BJ (cell line): ENCODE measurements around the gene NT5C1B. TPM values are rescaled to one million over a fixed set of nuclear protein-coding genes. Genes with fewer than 3 reads are reported as not detected.
"Not testable (repeated sequence)": the region's sequence is repeated elsewhere in the genome, so short reads cannot be mapped to it uniquely, and the experiment has no call there.

Source experiments
- CTCF ChIA-PET: fragments of 350-600 bp; formaldehyde crosslinking; extraction: SDS; loops from one replicate; lab custom pipeline; 2021; ENCODE audit warnings: antibody characterized with exemption, inconsistent platforms; lab: Yijun Ruan, JAX
- POLR2A ChIA-PET: fragments of 300-600 bp; sonication (Branson Sonifier 250); formaldehyde crosslinking; extraction: SDS; loops from one replicate; lab custom pipeline; 2021; ENCODE audit warnings: antibody characterized with exemption; lab: Charles Lee
- DNase-seq: peaks from one replicate; pipeline ENCODE4 v3.0.0-alpha.2; 2011; ENCODE audit warnings: low read depth
- H3K27me3 ChIP-seq: 2 replicates; pipeline ENCODE4 v1.6.0; 2011; ENCODE audit warnings: low read length; ENCODE audit not compliant: control insufficient read depth, insufficient read depth
- H3K36me3 ChIP-seq: 2 replicates; pipeline ENCODE4 v1.5.1; 2011; ENCODE audit warnings: low read length; ENCODE audit not compliant: control insufficient read depth, insufficient read depth
- H3K4me3 ChIP-seq: 2 replicates; pipeline ENCODE4 v1.5.1; 2011; ENCODE audit warnings: low read depth, mild to moderate bottlenecking, control low read depth, low read length
- polyA minus RNA-seq: library from RNA; depleted of rRNA, polyadenylated mRNA; stranded (reverse); fragments of >200 nt; gene quantifications from 2 replicates; pipeline ENCODE4 v1.2.3, GENCODE V29; 2011; rRNA and poly(A)+ RNA removed
- polyA plus RNA-seq: library from polyadenylated mRNA; depleted of rRNA; stranded (reverse); fragments of >200 nt; gene quantifications from 2 replicates; pipeline ENCODE4 v1.2.3, GENCODE V29; 2011; rRNA removed
- TF ChIP-seq, protein P1 (sequence below): IDR thresholded peaks from 2 replicates; pipeline ENCODE4 v1.5.1; 2011; ENCODE audit warnings: low read depth, mild to moderate bottlenecking, control low read depth, inconsistent platforms, low read length, moderate library complexity; ENCODE audit not compliant: insufficient read depth

The NT5C1B gene
- not detected in 2 replicates for polyA plus RNA-seq
- polyA minus RNA-seq: not detected in 2 replicates

DNA sequence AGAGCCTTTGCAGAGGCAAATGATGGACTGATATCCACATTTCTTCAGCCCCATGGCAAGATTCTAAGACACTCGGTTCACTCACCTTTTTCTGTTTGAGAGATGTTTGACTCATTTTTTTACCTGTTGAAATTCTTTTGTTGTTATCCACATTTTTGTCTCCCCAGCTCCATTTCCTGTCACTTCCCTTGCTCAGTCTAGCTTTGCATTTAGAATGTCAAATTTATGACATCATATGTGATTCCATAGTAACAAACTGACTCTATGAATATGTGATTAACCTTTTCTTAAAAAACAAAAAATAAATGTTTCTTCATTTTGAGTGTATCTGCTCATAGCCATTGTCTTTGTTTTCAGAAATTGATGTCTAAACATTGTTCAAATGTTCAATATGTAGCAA, at the start of gene NT5C1B:
Gene NT5C1B (minus strand): TSS at position 216 of the 400 bp plus-strand sequence. CDS start 101 bp downstream, at position 115.
- POLR2A ChIA-PET: no interaction called here
- CTCF ChIA-PET: no interaction called here
- Histone ChIP-seq H3K4me3 (no peak within 1 kb of the TSS), H3K36me3 (no peaks in the 10 kb centered on the region; the same call in 1 of the 2 replicates), H3K27me3 (no peaks in the 10 kb centered on the region)
- TF ChIP-seq, protein P1, sequence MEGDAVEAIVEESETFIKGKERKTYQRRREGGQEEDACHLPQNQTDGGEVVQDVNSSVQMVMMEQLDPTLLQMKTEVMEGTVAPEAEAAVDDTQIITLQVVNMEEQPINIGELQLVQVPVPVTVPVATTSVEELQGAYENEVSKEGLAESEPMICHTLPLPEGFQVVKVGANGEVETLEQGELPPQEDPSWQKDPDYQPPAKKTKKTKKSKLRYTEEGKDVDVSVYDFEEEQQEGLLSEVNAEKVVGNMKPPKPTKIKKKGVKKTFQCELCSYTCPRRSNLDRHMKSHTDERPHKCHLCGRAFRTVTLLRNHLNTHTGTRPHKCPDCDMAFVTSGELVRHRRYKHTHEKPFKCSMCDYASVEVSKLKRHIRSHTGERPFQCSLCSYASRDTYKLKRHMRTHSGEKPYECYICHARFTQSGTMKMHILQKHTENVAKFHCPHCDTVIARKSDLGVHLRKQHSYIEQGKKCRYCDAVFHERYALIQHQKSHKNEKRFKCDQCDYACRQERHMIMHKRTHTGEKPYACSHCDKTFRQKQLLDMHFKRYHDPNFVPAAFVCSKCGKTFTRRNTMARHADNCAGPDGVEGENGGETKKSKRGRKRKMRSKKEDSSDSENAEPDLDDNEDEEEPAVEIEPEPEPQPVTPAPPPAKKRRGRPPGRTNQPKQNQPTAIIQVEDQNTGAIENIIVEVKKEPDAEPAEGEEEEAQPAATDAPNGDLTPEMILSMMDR: no peak
- no peak for DNase-seq

DNA sequence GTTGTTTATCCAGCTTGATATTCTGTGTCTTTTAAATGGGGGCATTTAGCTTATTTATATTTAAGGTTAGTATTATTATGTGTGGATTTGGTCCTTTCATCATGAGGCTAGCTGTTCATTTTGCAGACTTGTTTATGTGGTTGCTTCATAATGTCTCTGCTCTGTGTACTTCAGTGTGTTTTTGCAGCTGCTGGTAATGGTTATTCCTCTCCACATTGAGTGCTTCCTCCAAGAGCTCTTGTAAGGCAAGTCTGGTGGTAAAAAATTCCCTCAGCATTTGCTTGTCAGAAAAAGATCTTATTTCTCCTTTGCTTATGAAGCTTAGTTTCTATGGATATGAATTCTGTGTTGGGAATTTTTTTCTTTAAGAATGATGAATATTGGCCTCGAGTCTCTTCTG, 47.8 kb upstream of the NT5C1B start:
- ChIA-PET CTCF (no interaction called here), POLR2A (no interaction called here)
- TF ChIP-seq, protein P1: no peak
- no peak for DNase-seq
- Histone ChIP-seq H3K4me3 (no peak overlapping the region), H3K27me3 (no peaks in the 10 kb centered on the region), H3K36me3 (no peaks in the 10 kb centered on the region)

DNA sequence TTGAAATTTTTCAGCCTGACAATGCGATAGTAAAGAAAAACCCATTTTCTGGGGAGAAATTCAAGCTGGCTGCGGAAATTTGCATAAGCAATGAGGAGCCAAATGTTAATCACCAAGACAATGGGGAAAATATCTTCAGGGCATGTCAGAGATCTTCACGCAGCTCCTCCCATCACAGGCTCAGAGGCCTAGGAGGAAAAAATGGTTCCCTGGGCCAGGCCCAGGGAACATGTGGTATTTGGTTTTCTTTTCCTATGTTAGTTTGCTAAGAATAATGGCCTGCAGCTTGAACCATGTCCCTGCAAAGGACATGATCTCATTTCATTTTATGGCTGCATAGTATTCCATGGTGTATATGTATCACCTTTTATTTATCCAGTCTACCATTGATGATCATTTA, 43.3 kb upstream of the NT5C1B start:
- CTCF ChIA-PET, DNase-seq, H3K27me3 ChIP-seq, H3K4me3 ChIP-seq, H3K36me3 ChIP-seq, POLR2A ChIA-PET: not testable (repeated sequence)

DNA sequence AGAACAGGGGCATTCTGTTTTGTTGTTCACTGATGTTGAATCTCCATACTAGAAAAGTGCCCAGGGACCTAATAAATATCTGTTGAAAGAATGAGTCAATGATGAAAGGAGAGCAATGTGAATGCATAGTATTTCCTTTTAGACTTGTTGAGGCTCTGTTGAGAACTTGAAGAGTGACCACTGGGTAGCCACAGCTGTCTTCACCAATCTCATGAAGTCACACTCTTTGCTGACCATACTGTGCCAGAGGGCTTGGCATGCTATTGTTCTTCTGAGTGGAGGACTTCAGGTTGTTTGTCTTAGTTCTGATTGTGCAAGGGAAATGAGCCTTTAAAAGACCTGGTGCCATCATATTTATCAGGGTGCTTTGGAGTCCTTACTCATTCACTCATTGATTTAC, 41.6 kb upstream of the NT5C1B start:
- TF ChIP-seq, protein P1: no peak
- H3K36me3 ChIP-seq: no peaks in the 10 kb centered on the region
- no peaks in the 10 kb centered on the region for H3K27me3 ChIP-seq
- no peak for DNase-seq
- POLR2A ChIA-PET: no interaction called here
- no peak overlapping the region for H3K4me3 ChIP-seq
- CTCF ChIA-PET: no interaction called here

DNA sequence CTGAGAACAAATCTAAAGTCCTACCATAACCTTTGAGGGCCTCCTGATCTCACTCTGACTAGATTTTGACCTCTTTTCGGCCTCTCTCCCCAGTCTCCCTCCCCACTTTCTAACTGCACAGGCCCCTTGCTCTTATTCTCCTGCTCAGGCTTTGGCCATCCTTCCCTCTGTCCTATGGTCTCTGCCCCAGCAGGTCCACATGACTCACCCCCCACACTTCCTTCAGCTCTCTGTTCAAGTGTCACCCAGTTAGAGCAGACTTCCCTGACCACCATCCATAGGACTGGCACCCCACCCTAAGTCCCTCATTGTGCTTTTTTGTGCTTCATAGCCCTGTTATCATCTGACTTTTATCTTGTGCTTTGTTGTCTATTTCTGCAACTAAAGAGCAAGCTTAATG, 41.2 kb upstream of the NT5C1B start:
- CTCF ChIA-PET: interaction anchor here (0.6 kb wide), 1 partner anchor 61 kb away, joined by 3 read pairs; no protein-coding TSS in a partner anchor
- POLR2A ChIA-PET: no interaction called here
- H3K4me3 ChIP-seq: no peak overlapping the region
- TF ChIP-seq, protein P1: no peak
- DNase-seq: no peak
- H3K36me3 ChIP-seq: no peaks in the 10 kb centered on the region
- H3K27me3 ChIP-seq: no peaks in the 10 kb centered on the region

DNA sequence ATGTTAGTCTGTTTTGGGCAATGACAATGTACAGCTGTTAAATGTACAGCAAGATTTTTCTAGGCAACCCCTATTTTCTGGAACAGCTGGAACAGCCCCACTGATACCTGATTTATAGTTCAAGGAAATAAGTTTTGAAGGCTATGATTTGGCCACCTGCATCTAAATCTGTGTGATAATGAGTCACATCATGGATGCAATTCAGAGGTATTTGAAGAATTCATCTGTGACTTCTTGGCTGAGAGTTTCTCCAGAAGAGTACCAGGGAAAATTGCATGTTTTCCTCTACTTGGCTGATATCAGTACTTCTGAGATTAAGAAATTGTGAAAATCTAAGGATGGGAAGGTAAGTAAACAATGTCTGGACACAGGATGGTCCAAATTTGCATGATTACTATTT, 40.7 kb upstream of the NT5C1B start:
- CTCF ChIA-PET: interaction anchor here (0.6 kb wide), 1 partner anchor 62 kb away, joined by 3 read pairs; no protein-coding TSS in a partner anchor
- H3K36me3 ChIP-seq: no peaks in the 10 kb centered on the region
- TF ChIP-seq, protein P1: no peak
- DNase-seq: no peak
- H3K27me3 ChIP-seq: no peaks in the 10 kb centered on the region
- H3K4me3 ChIP-seq: no peak overlapping the region
- POLR2A ChIA-PET: interaction anchor here (0.7 kb wide), 1 partner anchor 25 kb away, joined by 4 read pairs; no protein-coding TSS in a partner anchor
